Measurements from ENCODE around the gene FSIP1. TPM values are rescaled to one million over a fixed set of nuclear protein-coding genes. Genes with fewer than 3 reads are reported as not detected.

FSIP1 gene
- total and polyA plus RNA-seq, 8 donors, result 0.11 to 0.64 (median 0.38) TPM

DNA sequence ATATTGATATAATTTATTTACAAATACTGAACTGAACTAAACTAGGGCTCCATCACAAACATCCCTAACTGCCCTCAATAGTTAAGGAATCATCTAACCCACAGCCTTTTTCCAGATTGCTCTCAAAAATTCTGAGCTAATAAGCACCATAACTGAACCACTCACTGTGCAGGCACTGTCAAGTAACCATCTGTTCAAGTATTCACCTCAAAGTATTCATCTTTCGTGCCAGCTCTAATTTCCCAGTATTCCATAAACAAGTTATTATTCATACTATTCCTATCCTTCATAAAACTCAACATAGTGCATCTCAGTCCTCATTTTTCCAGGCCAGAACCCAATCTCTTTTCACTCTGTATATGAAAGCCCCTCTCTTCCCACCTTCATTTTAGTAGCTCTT, 160.7 kb downstream of the FSIP1 start:
- no peak for TF ChIP-seq CTCF (IDR thresholded peaks at IDR 0.05)
- intact Hi-C loops (cut with DNase I), result no loop called here
- no peak for FAIRE-seq
- H3K4me1 ChIP-seq, result no peaks in the 10 kb centered on the region
- no peaks in the 10 kb centered on the region for H3K9me3 ChIP-seq
- no peak for ATAC-seq
- DNase-seq, result no peak
- 82 to 87% methylated on average over 1 of the region's 1 CpG for WGBS, 2 donors
- H3K27ac ChIP-seq, result no peak overlapping the region
- no peaks in the 10 kb centered on the region for H3K27me3 ChIP-seq
- no peaks in the 10 kb centered on the region for H3K36me3 ChIP-seq
- H3K4me3 ChIP-seq, result no peak overlapping the region

DNA sequence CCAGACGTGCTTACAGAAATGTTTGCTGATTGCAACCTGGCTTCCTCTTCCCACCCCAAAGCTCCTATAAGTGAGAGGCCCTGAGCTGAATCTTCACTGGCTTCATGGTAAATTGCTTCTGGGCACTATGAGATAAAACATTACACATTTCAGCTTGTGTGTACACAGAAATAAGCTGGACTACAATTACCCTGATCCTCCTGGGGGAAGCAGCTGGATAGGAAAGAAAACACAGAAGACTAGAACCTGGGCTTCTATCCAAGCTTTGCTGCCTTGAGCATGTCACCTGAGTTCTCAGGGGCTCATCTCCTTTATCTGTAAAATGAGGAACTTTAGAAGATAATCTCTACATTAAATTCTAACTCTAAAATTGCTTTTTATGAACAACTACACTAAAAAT, 161.4 kb downstream of the FSIP1 start:
- Histone ChIP-seq H3K27me3 (no peaks in the 10 kb centered on the region), H3K36me3 (no peaks in the 10 kb centered on the region), H3K4me3 (no peak overlapping the region), H3K9me3 (no peaks in the 10 kb centered on the region), H3K27ac (no peak overlapping the region), H3K4me1 (no peaks in the 10 kb centered on the region)
- no peak for TF ChIP-seq CTCF (IDR thresholded peaks at IDR 0.05)
- DNase-seq, result no peak
- FAIRE-seq, result no peak
- intact Hi-C loops (cut with DNase I), result no loop called here
- 79 to 100% methylated on average over 1 of the region's 1 CpG for WGBS, 2 donors
- ATAC-seq, result no peak

DNA sequence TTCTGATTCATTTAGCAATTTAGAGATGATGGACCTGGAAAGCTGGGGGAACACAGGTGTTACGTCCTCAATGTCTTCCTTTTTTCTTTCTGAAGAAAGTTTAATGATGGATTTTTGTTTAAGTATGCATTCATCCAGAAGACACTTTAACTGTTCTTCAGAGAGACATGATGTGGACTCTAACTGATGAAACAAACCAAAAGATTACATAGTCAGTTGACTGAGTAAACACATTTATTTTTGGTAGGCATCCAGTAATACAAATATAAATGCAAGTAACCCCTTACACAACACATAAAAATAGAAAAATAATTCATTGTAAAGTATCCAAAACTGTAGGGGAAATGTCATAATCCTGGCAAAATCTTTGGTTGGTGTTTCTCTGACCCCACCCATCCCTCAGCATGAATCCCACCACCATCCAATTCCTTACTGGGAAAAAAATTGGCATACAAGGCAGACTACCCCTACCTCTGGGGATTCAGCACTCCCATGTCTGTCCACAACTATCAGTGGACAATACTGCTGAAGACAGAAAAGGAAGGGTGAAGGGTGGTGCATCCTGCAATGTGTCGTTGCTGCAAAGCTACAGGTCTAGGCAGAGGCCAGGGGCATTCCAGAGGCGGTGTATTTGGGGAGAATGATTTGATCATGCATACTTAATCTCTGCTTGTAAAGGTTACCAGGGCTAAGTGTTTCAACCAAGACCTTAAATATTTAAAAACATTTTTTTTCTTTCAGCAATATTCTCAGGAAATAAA, 164.4 kb downstream of the FSIP1 start:
- ATAC-seq (no peak), FAIRE-seq (no peak), DNase-seq (no peak)
- intact Hi-C loops (cut with DNase I), result no loop called here
- no peak for TF ChIP-seq CTCF (IDR thresholded peaks at IDR 0.05)
- Histone ChIP-seq H3K36me3 (no peaks in the 10 kb centered on the region), H3K4me1 (no peaks in the 10 kb centered on the region), H3K27ac (no peak overlapping the region), H3K27me3 (no peaks in the 10 kb centered on the region), H3K9me3 (no peaks in the 10 kb centered on the region), H3K4me3 (no peak overlapping the region)
- 79 to 87% methylated on average over 3 of the region's 3 CpGs for WGBS, 2 donors

GRCh38 chr15:39616731-39617455, 165.7 kb downstream of the FSIP1 start:
- no peak overlapping the region for H3K4me3 ChIP-seq
- no peak for FAIRE-seq
- intact Hi-C loops (cut with DNase I), result no loop called here
- no peak for ATAC-seq
- H3K4me1 ChIP-seq, result no peaks in the 10 kb centered on the region
- no peak for DNase-seq
- WGBS, 2 donors, result 68 to 81% methylated on average over 6 of the region's 6 CpGs
- no peak overlapping the region for H3K27ac ChIP-seq
- H3K9me3 ChIP-seq, result no peaks in the 10 kb centered on the region
- no peaks in the 10 kb centered on the region for H3K36me3 ChIP-seq
- no peaks in the 10 kb centered on the region for H3K27me3 ChIP-seq
- TF ChIP-seq CTCF (IDR thresholded peaks at IDR 0.05), result no peak

- H3K36me3 ChIP-seq, result no peaks in the 10 kb centered on the region
- no peaks in the 10 kb centered on the region for H3K27me3 ChIP-seq
- no peak overlapping the region for H3K27ac ChIP-seq
- no peak for ATAC-seq
- no peak for FAIRE-seq
- H3K4me3 ChIP-seq, result no peak overlapping the region
- WGBS, 2 donors, result 60 to 87% methylated on average over 2 of the region's 2 CpGs
- intact Hi-C loops (cut with DNase I), result no loop called here
- DNase-seq, result no peak
- TF ChIP-seq CTCF (IDR thresholded peaks at IDR 0.05), result no peak
- no peaks in the 10 kb centered on the region for H3K4me1 ChIP-seq
- peaks cover 0 to 4% (median 0%) of the 10 kb centered on the region in 4 donors for H3K9me3 ChIP-seq
Measured at GRCh38 chr15:39613861-39614260, 168.8 kb downstream of the FSIP1 start.
